Hepatocyte (in vitro differentiated cells): ENCODE measurements around the gene ASTN2. TPM values are rescaled to one million over a fixed set of nuclear protein-coding genes. Genes with fewer than 3 reads are reported as not detected.

Source experiments
- DNase-seq: peaks from one replicate; pipeline ENCODE4 v3.0.0-alpha.2; 2016; ENCODE audit warnings: low spot score
- H2AFZ ChIP-seq: fragments of 200-600 bp; sonication (generic); 2 replicates; pipeline ENCODE4 v1.6.0; 2016; ENCODE audit warnings: antibody characterized with exemption, mild to moderate bottlenecking
- H3K27ac ChIP-seq: fragments of 200-600 bp; sonication (generic); 2 replicates; pipeline ENCODE4 v1.5.1; 2016; ENCODE audit warnings: mild to moderate bottlenecking
- H3K27me3 ChIP-seq: fragments of 200-600 bp; sonication (generic); 2 replicates; pipeline ENCODE4 v1.6.1; 2016
- H3K36me3 ChIP-seq: fragments of 200-600 bp; sonication (generic); replicated peaks from 2 replicates; pipeline ENCODE4 v1.5.1; 2016; ENCODE audit warnings: low read depth; ENCODE audit not compliant: insufficient read depth
- H3K4me1 ChIP-seq: fragments of 200-600 bp; sonication (generic); 2 replicates; pipeline ENCODE4 v1.5.1; 2016; ENCODE audit warnings: mild to moderate bottlenecking, moderate library complexity; ENCODE audit not compliant: insufficient read depth
- H3K4me2 ChIP-seq: fragments of 200-600 bp; sonication (generic); 2 replicates; pipeline ENCODE4 v1.6.0; 2016
- H3K4me3 ChIP-seq: fragments of 200-600 bp; sonication (generic); 2 replicates; pipeline ENCODE4 v1.5.1; 2016; ENCODE audit warnings: mild to moderate bottlenecking
- H3K79me2 ChIP-seq: fragments of 200-600 bp; sonication (generic); 2 replicates; pipeline ENCODE4 v1.6.0; 2017; ENCODE audit warnings: mild to moderate bottlenecking
- H3K9me2 ChIP-seq: fragments of 200-600 bp; sonication (generic); replicated peaks from 2 replicates; pipeline ENCODE4 v1.6.0; 2017; ENCODE audit warnings: mild to moderate bottlenecking; ENCODE audit not compliant: insufficient read depth
- H3K9me3 ChIP-seq: fragments of 200-600 bp; sonication (generic); 2 replicates; pipeline ENCODE4 v1.5.1; 2016; ENCODE audit warnings: low read depth, mild to moderate bottlenecking
- H4K20me1 ChIP-seq: fragments of 200-600 bp; sonication (generic); 2 replicates; pipeline ENCODE4 v1.6.0; 2016; ENCODE audit warnings: mild to moderate bottlenecking; ENCODE audit not compliant: insufficient read depth, poor library complexity, severe bottlenecking
- EZH2 ChIP-seq: fragments of 200-600 bp; sonication (generic); IDR thresholded peaks from 2 replicates; pipeline ENCODE4 v1.6.1; 2016; ENCODE audit warnings: antibody characterized with exemption, mild to moderate bottlenecking, borderline replicate concordance
- EZH2phosphoT487 ChIP-seq: fragments of 200-600 bp; sonication (generic); IDR thresholded peaks from one replicate; pipeline ENCODE4 v1.6.1; 2018; ENCODE audit warnings: antibody characterized with exemption, mild to moderate bottlenecking, low read depth, moderate library complexity; ENCODE audit not compliant: unreplicated experiment, severe bottlenecking
- WGBS: methylation state at CpG from one replicate; pipeline ENCODE4 v1.1.6; 2016; ENCODE audit warnings: low lambda C conversion rate; ENCODE audit errors: missing lambda C conversion rate; 5-methylcytosine and 5-hydroxymethylcytosine counted together
- polyA plus RNA-seq: library from polyadenylated mRNA; unstranded; fragments of >200 nt; fragmentation: Nextera tagmentation; extraction: Ambion mirVana; gene quantifications from 2 replicates; pipeline ENCODE4 v1.2.1, GENCODE V29; 2016
- total RNA-seq: library from RNA; depleted of rRNA; stranded (reverse); fragments of >200 nt; gene quantifications from 2 replicates; pipeline ENCODE4 v1.2.3, GENCODE V29; 2014
- TF ChIP-seq, protein P1 (sequence below): fragments of 200-600 bp; sonication (generic); IDR thresholded peaks from 2 replicates; pipeline ENCODE4 v1.5.1; 2016; ENCODE audit warnings: antibody characterized with exemption, mild to moderate bottlenecking; ENCODE audit not compliant: poor library complexity

ASTN2 gene
- total and polyA plus RNA-seq, 2 experiments from 2014 or later, result 6.4 to 8.4 TPM

- 85% methylated on average over 3 of the region's 3 CpGs for whole genome bisulfite sequencing
- H4K20me1 ChIP-seq, result no peaks in the 10 kb centered on the region
- no peaks in the 10 kb centered on the region for H3K4me1 ChIP-seq
- H3K4me3 ChIP-seq, result no peak overlapping the region
- no peaks in the 10 kb centered on the region for H3K9me3 ChIP-seq
- peaks cover 5% of the 10 kb centered on the region for H3K27me3 ChIP-seq
- no peaks in the 10 kb centered on the region for H3K79me2 ChIP-seq
- H3K4me2 ChIP-seq, result no peak overlapping the region
- no peaks in the 10 kb centered on the region for H3K36me3 ChIP-seq
- no peak for TF ChIP-seq EZH2phosphoT487
- no peak for TF ChIP-seq EZH2
- TF ChIP-seq, protein P1, sequence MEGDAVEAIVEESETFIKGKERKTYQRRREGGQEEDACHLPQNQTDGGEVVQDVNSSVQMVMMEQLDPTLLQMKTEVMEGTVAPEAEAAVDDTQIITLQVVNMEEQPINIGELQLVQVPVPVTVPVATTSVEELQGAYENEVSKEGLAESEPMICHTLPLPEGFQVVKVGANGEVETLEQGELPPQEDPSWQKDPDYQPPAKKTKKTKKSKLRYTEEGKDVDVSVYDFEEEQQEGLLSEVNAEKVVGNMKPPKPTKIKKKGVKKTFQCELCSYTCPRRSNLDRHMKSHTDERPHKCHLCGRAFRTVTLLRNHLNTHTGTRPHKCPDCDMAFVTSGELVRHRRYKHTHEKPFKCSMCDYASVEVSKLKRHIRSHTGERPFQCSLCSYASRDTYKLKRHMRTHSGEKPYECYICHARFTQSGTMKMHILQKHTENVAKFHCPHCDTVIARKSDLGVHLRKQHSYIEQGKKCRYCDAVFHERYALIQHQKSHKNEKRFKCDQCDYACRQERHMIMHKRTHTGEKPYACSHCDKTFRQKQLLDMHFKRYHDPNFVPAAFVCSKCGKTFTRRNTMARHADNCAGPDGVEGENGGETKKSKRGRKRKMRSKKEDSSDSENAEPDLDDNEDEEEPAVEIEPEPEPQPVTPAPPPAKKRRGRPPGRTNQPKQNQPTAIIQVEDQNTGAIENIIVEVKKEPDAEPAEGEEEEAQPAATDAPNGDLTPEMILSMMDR, result no peak
- H2AFZ ChIP-seq, result no peak overlapping the region
- no peak overlapping the region for H3K27ac ChIP-seq
- no peak for DNase-seq
- H3K9me2 ChIP-seq, result no peaks in the 10 kb centered on the region
Observed at GRCh38 chr9:117460743-117461142, 45.9 kb upstream of the ASTN2 start.

DNA sequence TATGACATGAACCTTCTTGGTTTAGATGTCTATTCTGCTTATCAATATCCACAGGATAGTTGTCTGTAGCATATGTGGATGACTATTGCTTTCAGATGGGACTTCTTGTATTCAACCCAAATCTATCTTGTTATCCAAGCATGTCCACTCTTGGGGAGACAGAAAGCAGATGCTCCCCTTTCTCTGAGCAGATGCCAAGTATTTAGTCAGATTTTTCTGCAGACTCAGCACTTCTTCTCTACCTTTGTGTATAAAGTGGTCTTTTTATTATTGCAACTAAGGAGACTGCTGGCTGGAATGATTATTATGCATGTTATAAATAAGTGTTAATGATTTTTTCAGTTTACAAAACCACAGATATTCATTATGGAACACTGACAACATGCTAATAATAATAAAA, 45.1 kb upstream of the ASTN2 start:
- H3K4me1 ChIP-seq, result no peaks in the 10 kb centered on the region
- H3K9me2 ChIP-seq, result no peaks in the 10 kb centered on the region
- TF ChIP-seq EZH2, result no peak
- no peak for TF ChIP-seq EZH2phosphoT487
- TF ChIP-seq, protein P1, result no peak
- no peaks in the 10 kb centered on the region for H3K9me3 ChIP-seq
- DNase-seq, result no peak
- no peak overlapping the region for H2AFZ ChIP-seq
- H4K20me1 ChIP-seq, result no peaks in the 10 kb centered on the region
- no peak overlapping the region for H3K4me2 ChIP-seq
- H3K27ac ChIP-seq, result no peak overlapping the region
- no peak overlapping the region for H3K4me3 ChIP-seq
- H3K36me3 ChIP-seq, result no peaks in the 10 kb centered on the region
- H3K27me3 ChIP-seq, result peaks cover 5% of the 10 kb centered on the region
- H3K79me2 ChIP-seq, result no peaks in the 10 kb centered on the region

- Histone ChIP-seq H3K27me3 (peaks cover 5% of the 10 kb centered on the region), H2AFZ (no peak overlapping the region), H3K4me3 (no peak overlapping the region), H3K4me1 (no peaks in the 10 kb centered on the region), H3K27ac (no peak overlapping the region), H4K20me1 (no peaks in the 10 kb centered on the region), H3K9me2 (no peaks in the 10 kb centered on the region), H3K9me3 (no peaks in the 10 kb centered on the region), H3K4me2 (no peak overlapping the region), H3K79me2 (no peaks in the 10 kb centered on the region), H3K36me3 (no peaks in the 10 kb centered on the region)
- 67% methylated on average over 3 of the region's 3 CpGs for WGBS
- DNase-seq, result no peak
- no peak for TF ChIP-seq EZH2phosphoT487
Observed at GRCh38 chr9:117458066-117458465, 43.2 kb upstream of the ASTN2 start.

- no peak overlapping the region for H3K27ac ChIP-seq
- no peaks in the 10 kb centered on the region for H3K9me3 ChIP-seq
- H3K4me2 ChIP-seq, result no peak overlapping the region
- no peaks in the 10 kb centered on the region for H4K20me1 ChIP-seq
- no peak for DNase-seq
- H2AFZ ChIP-seq, result no peak overlapping the region
- TF ChIP-seq EZH2phosphoT487 (no peak), EZH2 (no peak)
- TF ChIP-seq, protein P1, result no peak
- H3K9me2 ChIP-seq, result no peaks in the 10 kb centered on the region
- H3K36me3 ChIP-seq, result no peaks in the 10 kb centered on the region
- H3K4me3 ChIP-seq, result no peak overlapping the region
- no peaks in the 10 kb centered on the region for H3K4me1 ChIP-seq
- H3K27me3 ChIP-seq, result peaks cover 11% of the 10 kb centered on the region
- H3K79me2 ChIP-seq, result no peaks in the 10 kb centered on the region
Observed at GRCh38 chr9:117454711-117455110, 39.9 kb upstream of the ASTN2 start.
